ENCODE measurements around the gene PHF23. TPM values are rescaled to one million over a fixed set of nuclear protein-coding genes. Genes with fewer than 3 reads are reported as not detected.

Gene PHF23
- total RNA-seq, 1 experiment from 2014 or later: 45.8 TPM

DNA sequence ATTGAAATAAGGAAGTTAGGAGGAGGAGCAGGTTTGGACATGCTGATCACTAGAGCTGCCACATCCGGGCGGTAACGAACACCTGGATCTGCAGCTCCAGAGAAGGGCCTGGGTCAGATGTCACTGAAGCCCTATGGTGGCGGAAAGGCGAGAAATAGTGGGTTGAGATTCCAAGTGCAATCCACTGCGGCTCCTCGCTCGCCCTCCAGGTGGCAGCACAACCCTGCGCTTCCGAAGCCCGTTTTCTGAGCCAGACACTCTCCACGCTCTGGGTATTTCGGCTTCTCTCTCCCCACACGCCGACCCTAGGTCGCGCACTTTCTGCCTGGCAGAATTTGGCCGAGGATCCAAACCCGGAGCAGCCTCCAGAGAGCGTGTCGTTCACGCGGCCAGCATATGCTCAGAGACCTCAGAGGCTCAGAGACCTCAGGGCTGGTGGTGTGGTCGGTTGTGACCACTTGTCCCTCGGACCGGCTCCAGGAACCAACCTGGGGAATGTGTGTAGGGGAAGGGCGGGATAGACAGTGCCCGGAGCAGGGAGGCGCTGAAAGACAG is 41.3 kb upstream of the PHF23 start (continued):
- TF ChIP-seq, protein P1, sequence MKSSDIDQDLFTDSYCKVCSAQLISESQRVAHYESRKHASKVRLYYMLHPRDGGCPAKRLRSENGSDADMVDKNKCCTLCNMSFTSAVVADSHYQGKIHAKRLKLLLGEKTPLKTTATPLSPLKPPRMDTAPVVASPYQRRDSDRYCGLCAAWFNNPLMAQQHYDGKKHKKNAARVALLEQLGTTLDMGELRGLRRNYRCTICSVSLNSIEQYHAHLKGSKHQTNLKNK (CRISPR knock-in tag; IDR thresholded peaks at IDR 0.05): no peak
- peak; percentile 87 for TF ChIP-seq ETV6 (CRISPR knock-in tag; IDR thresholded peaks at IDR 0.05)
- no peak for TF ChIP-seq NR1H2 (CRISPR knock-in tag; IDR thresholded peaks at IDR 0.05)
- TF ChIP-seq AR (CRISPR knock-in tag; IDR thresholded peaks at IDR 0.05): no peak
- TF ChIP-seq SMAD3 (CRISPR knock-in tag; IDR thresholded peaks at IDR 0.05; ENCODE audit: borderline replicate concordance): no peak
- no peak; the same call in 1 of the 2 replicates for TF ChIP-seq TP53 (CRISPR knock-in tag; IDR thresholded peaks at IDR 0.05)
- TF ChIP-seq, protein P2, sequence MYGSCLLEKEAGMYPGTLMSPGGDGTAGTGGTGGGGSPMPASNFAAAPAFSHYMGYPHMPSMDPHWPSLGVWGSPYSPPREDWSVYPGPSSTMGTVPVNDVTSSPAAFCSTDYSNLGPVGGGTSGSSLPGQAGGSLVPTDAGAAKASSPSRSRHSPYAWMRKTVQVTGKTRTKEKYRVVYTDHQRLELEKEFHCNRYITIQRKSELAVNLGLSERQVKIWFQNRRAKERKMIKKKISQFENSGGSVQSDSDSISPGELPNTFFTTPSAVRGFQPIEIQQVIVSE (CRISPR knock-in tag; IDR thresholded peaks at IDR 0.05; ENCODE audit: borderline replicate concordance): no peak
- TF ChIP-seq ERG (CRISPR knock-in tag; IDR thresholded peaks at IDR 0.05): no peak
- TF ChIP-seq, protein P3, sequence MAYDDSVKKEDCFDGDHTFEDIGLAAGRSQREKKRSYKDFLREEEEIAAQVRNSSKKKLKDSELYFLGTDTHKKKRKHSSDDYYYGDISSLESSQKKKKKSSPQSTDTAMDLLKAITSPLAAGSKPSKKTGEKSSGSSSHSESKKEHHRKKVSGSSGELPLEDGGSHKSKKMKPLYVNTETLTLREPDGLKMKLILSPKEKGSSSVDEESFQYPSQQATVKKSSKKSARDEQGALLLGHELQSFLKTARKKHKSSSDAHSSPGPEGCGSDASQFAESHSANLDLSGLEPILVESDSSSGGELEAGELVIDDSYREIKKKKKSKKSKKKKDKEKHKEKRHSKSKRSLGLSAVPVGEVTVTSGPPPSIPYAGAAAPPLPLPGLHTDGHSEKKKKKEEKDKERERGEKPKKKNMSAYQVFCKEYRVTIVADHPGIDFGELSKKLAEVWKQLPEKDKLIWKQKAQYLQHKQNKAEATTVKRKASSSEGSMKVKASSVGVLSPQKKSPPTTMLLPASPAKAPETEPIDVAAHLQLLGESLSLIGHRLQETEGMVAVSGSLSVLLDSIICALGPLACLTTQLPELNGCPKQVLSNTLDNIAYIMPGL (CRISPR knock-in tag; IDR thresholded peaks at IDR 0.05): peak; percentile 77; the same call in 1 of the 2 replicates
- TF ChIP-seq NFE2L1 (CRISPR knock-in tag; IDR thresholded peaks at IDR 0.05): 0 out of 2 replicates have a peak, but pooled peaks have one; percentile 72
- TF ChIP-seq AFF4 (CRISPR knock-in tag; IDR thresholded peaks at IDR 0.05; ENCODE audit: borderline replicate concordance): peak; percentile 60; the same call in 1 of the 2 replicates
- no peak for TF ChIP-seq SOX15 (CRISPR knock-in tag; IDR thresholded peaks at IDR 0.05)
- TF ChIP-seq PRDM15 (CRISPR knock-in tag; IDR thresholded peaks at IDR 0.05): peak; percentile 97
- peak; percentile 69; the same call in 1 of the 2 replicates for TF ChIP-seq ZNF232 (CRISPR knock-in tag; IDR thresholded peaks at IDR 0.05)
- TF ChIP-seq CREB1 (CRISPR knock-in tag; IDR thresholded peaks at IDR 0.05): no peak
- TF ChIP-seq, protein P4, sequence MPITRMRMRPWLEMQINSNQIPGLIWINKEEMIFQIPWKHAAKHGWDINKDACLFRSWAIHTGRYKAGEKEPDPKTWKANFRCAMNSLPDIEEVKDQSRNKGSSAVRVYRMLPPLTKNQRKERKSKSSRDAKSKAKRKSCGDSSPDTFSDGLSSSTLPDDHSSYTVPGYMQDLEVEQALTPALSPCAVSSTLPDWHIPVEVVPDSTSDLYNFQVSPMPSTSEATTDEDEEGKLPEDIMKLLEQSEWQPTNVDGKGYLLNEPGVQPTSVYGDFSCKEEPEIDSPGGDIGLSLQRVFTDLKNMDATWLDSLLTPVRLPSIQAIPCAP (CRISPR knock-in tag; IDR thresholded peaks at IDR 0.05): peak; percentile 52; the same call in 1 of the 2 replicates
- peak; percentile 55; the same call in 1 of the 2 replicates for TF ChIP-seq USF2 (CRISPR knock-in tag; IDR thresholded peaks at IDR 0.05)
- TF ChIP-seq SP1 (CRISPR knock-in tag; conservative IDR thresholded peaks at IDR 0.05): peak; percentile 59
- TF ChIP-seq, protein P5, sequence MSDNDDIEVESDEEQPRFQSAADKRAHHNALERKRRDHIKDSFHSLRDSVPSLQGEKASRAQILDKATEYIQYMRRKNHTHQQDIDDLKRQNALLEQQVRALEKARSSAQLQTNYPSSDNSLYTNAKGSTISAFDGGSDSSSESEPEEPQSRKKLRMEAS (CRISPR knock-in tag; IDR thresholded peaks at IDR 0.05): peak; percentile 87
- TF ChIP-seq, protein P6, sequence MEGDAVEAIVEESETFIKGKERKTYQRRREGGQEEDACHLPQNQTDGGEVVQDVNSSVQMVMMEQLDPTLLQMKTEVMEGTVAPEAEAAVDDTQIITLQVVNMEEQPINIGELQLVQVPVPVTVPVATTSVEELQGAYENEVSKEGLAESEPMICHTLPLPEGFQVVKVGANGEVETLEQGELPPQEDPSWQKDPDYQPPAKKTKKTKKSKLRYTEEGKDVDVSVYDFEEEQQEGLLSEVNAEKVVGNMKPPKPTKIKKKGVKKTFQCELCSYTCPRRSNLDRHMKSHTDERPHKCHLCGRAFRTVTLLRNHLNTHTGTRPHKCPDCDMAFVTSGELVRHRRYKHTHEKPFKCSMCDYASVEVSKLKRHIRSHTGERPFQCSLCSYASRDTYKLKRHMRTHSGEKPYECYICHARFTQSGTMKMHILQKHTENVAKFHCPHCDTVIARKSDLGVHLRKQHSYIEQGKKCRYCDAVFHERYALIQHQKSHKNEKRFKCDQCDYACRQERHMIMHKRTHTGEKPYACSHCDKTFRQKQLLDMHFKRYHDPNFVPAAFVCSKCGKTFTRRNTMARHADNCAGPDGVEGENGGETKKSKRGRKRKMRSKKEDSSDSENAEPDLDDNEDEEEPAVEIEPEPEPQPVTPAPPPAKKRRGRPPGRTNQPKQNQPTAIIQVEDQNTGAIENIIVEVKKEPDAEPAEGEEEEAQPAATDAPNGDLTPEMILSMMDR (IDR thresholded peaks at IDR 0.05): peak; percentile 77
